Sigmoid colon (tissue), 7 donors: Measurements from ENCODE around the gene SPDL1. TPM values are rescaled to one million over a fixed set of nuclear protein-coding genes. Genes with fewer than 3 reads are reported as not detected.

Source experiments
- DNase-seq: peaks from one replicate; pipeline ENCODE4 v3.0.0-alpha.2; 2019
- H3K27ac ChIP-seq, 4 donors: fragments of 200-600 bp; sonication (generic); one replicate each; pipeline ENCODE4 v1.5.1; 2016 to 2019; ENCODE audit warnings: mild to moderate bottlenecking in 1 of 4
- H3K27me3 ChIP-seq, 3 donors: fragments of 200-600 bp; sonication (generic); one replicate each; pipeline ENCODE4 v1.5.1; 2019; ENCODE audit warnings: mild to moderate bottlenecking in 1 of 3
- H3K36me3 ChIP-seq, 4 donors: fragments of 200-600 bp; sonication (generic); one replicate each; pipeline ENCODE4 v1.5.1; 2016 to 2019
- H3K4me1 ChIP-seq, 4 donors: fragments of 200-600 bp; sonication (generic); one replicate each; pipeline ENCODE4 v1.5.1; 2017 to 2019
- H3K4me3 ChIP-seq, 4 donors: fragments of 200-600 bp; sonication (generic); one replicate each; pipeline ENCODE4 v1.5.1; 2017 to 2019; ENCODE audit warnings: mild to moderate bottlenecking in 2 of 4, moderate library complexity in 1 of 4
- H3K9me3 ChIP-seq, 4 donors: fragments of 200-600 bp in 3 of 4; sonication (generic) in 3 of 4; one replicate each; pipeline versions ENCODE4 v1.5.1 to v1.6.1; 2013 to 2019
- CTCF ChIP-seq, 4 experiments: fragments of 450-650 bp in 3 of 4; fragments of 200-600 bp in 1 of 4; IDR thresholded peaks; one replicate each; pipeline ENCODE4 v1.5.1; 2016 to 2019; ENCODE audit warnings: antibody characterized with exemption in 4 of 4, mild to moderate bottlenecking in 3 of 4, moderate library complexity in 2 of 4
- EP300 ChIP-seq, 4 donors: sonication (generic); formaldehyde crosslinking; IDR thresholded peaks; one replicate each; pipeline ENCODE4 v1.6.1; 2017; ENCODE audit warnings: antibody characterized with exemption in 4 of 4
- POLR2A ChIP-seq, 2 donors: fragments of 450-650 bp; IDR thresholded peaks; one replicate each; pipeline ENCODE4 v1.6.1; 2016; ENCODE audit warnings: antibody characterized with exemption in 2 of 2, mild to moderate bottlenecking in 2 of 2, moderate library complexity in 2 of 2
- POLR2AphosphoS5 ChIP-seq, 4 donors: sonication (generic); formaldehyde crosslinking; IDR thresholded peaks; one replicate each; pipeline ENCODE4 v1.6.1; 2017; ENCODE audit warnings: antibody characterized with exemption in 4 of 4
- WGBS, 2 donors: extraction: QIAGEN DNeasy Blood & Tissue Kit; methylation state at CpG; one replicate each; pipeline ENCODE4 v1.1.7; 2013; 5-methylcytosine and 5-hydroxymethylcytosine counted together
- intact Hi-C: fragments of 100-400 bp; cut with DNase I; formaldehyde crosslinking; loops from one replicate; pipeline ENCODE4 v1.15.1; 2023
- polyA plus RNA-seq, 3 donors: library from polyadenylated mRNA; stranded (reverse); fragments of 200-250 nt; gene quantifications; one replicate each; pipeline ENCODE4 v1.2.3, GENCODE V29; 2013
- total RNA-seq, 4 donors: library from RNA; depleted of rRNA; stranded (reverse); fragments of >200 nt; gene quantifications; one replicate each; pipeline ENCODE4 v1.1.0, GENCODE V29; 2016
- donor health status: healthy with polysubstance abuse.
- donor health status: Bipolar disorder and iron deficiency.
- donor health status: healthy.

SPDL1 gene
- total and polyA plus RNA-seq, 7 donors: 3.0 to 14.7 (median 8.0) TPM

- H3K4me1 ChIP-seq: peaks cover 0 to 18% (median 10%) of the 10 kb centered on the region in 4 donors
- no peaks in the 10 kb centered on the region for H3K9me3 ChIP-seq
- WGBS, 2 donors: 3 to 5% methylated on average over 7 of the region's 7 CpGs
- DNase-seq: no peak
- no peaks in the 10 kb centered on the region for H3K27me3 ChIP-seq
- no peak for TF ChIP-seq POLR2A (IDR thresholded peaks at IDR 0.05)
- no peak for TF ChIP-seq CTCF (IDR thresholded peaks at IDR 0.05)
- TF ChIP-seq EP300 (IDR thresholded peaks at IDR 0.05): no peak
- H3K36me3 ChIP-seq: no peaks in the 10 kb centered on the region
- peak overlapping the region; percentile 69 to 88 (median 80) for H3K4me3 ChIP-seq
- peak overlapping the region; percentile 78 to 87 (median 82) for H3K27ac ChIP-seq
- intact Hi-C loops: loop anchor here (5.0 kb wide), 3 partner anchors 281 to 1006 kb away; partner anchors contain the start of genes PANK3 and SLIT3
Observed at GRCh38 chr5:169583101-169583423, 511 bp upstream of the SPDL1 start.

- H3K4me3 ChIP-seq: no peak overlapping the region
- H3K4me1 ChIP-seq: peaks cover 0 to 18% (median 10%) of the 10 kb centered on the region in 4 donors
- H3K27me3 ChIP-seq: no peaks in the 10 kb centered on the region
- peaks cover 0 to 17% (median 0%) of the 10 kb centered on the region in 4 donors for H3K36me3 ChIP-seq
- intact Hi-C loops: loop anchor here (5.0 kb wide), 3 partner anchors 283 to 1008 kb away; partner anchors contain the start of genes PANK3 and SLIT3
- WGBS, 2 donors: 84 to 85% methylated on average over 5 of the region's 5 CpGs
- no peaks in the 10 kb centered on the region for H3K9me3 ChIP-seq
- DNase-seq: no peak
- no peak overlapping the region for H3K27ac ChIP-seq
- TF ChIP-seq POLR2AphosphoS5 (IDR thresholded peaks at IDR 0.05): no peak
- TF ChIP-seq POLR2A (IDR thresholded peaks at IDR 0.05): no peak
- no peak for TF ChIP-seq EP300 (IDR thresholded peaks at IDR 0.05)
- TF ChIP-seq CTCF (IDR thresholded peaks at IDR 0.05): no peak
Observed at GRCh38 chr5:169584998-169585451, 1.5 kb downstream of the SPDL1 start.

- Histone ChIP-seq H3K36me3 (peaks cover 0 to 64% (median 19%) of the 10 kb centered on the region in 4 donors), H3K27ac (no peak overlapping the region), H3K27me3 (no peaks in the 10 kb centered on the region), H3K9me3 (no peaks in the 10 kb centered on the region), H3K4me3 (no peak overlapping the region), H3K4me1 (no peaks in the 10 kb centered on the region)
- TF ChIP-seq CTCF (IDR thresholded peaks at IDR 0.05) (no peak), POLR2AphosphoS5 (IDR thresholded peaks at IDR 0.05) (no peak), EP300 (IDR thresholded peaks at IDR 0.05) (no peak), POLR2A (IDR thresholded peaks at IDR 0.05) (no peak)
- intact Hi-C loops: no loop called here
- WGBS, 2 donors: 95 to 96% methylated on average over 3 of the region's 3 CpGs
- no peak for DNase-seq
Observed at GRCh38 chr5:169590602-169591001, 7.0 kb downstream of the SPDL1 start.

GRCh38 chr5:169591636-169592035, 8.1 kb downstream of the SPDL1 start:
- TF ChIP-seq POLR2AphosphoS5 (IDR thresholded peaks at IDR 0.05) (no peak), EP300 (IDR thresholded peaks at IDR 0.05) (no peak), CTCF (IDR thresholded peaks at IDR 0.05) (no peak), POLR2A (IDR thresholded peaks at IDR 0.05) (no peak)
- Histone ChIP-seq H3K27me3 (no peaks in the 10 kb centered on the region), H3K27ac (no peak overlapping the region), H3K9me3 (no peaks in the 10 kb centered on the region), H3K36me3 (peaks cover 0 to 75% (median 19%) of the 10 kb centered on the region in 4 donors), H3K4me1 (no peaks in the 10 kb centered on the region), H3K4me3 (no peak overlapping the region)
- 0 to 44% methylated on average over 1 of the region's 1 CpG for WGBS, 2 donors
- intact Hi-C loops: no loop called here
- DNase-seq: no peak
